GM19438 (cell line): ENCODE data around the gene SUGT1.

ENCODE experiments used
- ATAC-seq: cut with Tn5 transposase; IDR thresholded peaks from one replicate; pipeline ENCODE4 v1.9.1; 2021; ENCODE audit warnings: low read depth; ENCODE audit not compliant: unreplicated experiment

SUGT1 gene

GRCh38 chr13:52736891-52737290 is 84.3 kb downstream of the SUGT1 start:
- no peak for ATAC-seq

DNA sequence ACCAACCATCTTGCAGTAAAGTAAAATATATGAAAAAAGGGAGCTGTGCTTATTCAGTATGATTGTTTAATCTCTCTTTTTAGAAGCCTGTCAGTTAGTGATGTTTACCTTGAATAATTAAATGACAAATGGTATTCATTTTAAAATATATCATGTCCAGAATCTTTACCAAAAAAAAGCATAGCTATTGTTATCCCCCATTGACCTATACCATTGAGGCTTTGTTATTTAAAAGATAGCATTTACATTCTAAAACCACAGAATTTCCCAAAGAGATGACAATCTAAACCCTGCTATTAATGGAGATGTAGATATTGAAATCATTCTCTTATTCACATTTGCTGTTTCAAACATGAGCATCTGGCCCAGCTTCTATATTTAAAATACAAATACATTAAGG is 84.8 kb downstream of the SUGT1 start:
- ATAC-seq = no peak

DNA sequence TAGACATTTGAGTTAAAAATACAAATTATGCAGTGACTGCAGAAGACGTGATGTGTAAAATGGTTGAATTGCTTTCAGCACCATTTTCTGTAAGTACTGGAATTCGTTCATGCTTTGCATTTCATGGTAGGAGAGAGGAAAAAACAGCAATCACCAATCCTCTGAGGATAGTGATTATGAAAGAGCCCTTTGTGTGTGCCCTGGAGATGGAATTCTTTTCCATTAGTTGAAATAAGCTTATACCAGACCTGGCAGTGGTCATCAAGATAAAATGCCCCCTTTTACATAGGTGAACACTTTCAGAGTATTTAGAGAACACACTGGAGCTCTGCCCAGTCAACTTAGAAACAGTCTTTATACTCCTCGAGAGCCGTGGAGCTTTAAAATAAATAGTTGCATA is 85.3 kb downstream of the SUGT1 start:
- ATAC-seq = no peak

GRCh38 chr13:52738719-52739467 is 86.3 kb downstream of the SUGT1 start:
- ATAC-seq = peak; percentile 55

GRCh38 chr13:52739468-52740071 is 86.9 kb downstream of the SUGT1 start, which contains the start of gene CNMD:
Gene CNMD, minus strand, starts transcription at chr13:52739820. Its CDS starts 119 bp downstream, at chr13:52739701.
- no peak for ATAC-seq

DNA sequence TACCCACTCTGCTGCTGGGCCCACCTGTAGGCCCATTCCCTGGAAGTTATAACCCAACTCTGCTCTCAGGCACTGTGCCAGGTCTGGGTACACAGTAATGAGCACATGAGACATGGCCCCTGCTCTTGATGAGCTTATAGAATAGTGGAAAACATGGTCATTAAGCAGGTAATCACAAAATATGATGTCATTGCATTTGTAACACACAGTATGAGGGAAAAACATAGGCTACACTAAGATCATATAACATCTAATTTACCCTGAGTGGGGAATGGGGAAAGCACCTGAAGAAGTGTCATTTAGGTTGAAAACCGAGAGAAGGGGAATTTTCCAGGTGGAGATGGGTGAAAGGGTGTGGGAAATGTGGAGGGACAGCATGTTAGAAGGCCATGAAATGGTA is 90.9 kb downstream of the SUGT1 start:
- ATAC-seq = no peak

DNA sequence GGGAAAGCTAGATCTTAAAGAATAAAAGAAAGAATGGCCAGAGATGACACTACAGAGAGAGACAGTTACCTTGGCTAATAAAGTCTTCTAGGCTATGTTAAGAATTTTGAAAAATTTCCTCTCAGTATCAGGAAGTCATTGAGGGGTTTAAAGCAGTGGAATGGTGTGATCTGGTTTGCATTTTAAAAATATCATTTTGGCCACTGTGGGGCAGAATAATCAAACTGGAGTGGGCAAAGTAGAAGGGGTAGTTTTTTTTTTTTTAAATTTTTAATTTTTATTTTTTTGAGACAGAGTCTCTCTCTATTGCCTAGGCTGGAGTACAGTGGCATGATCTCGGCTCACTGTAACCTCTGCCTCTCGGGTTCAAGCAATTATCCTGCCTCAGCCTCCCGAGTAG is 91.4 kb downstream of the SUGT1 start:
- ATAC-seq = no peak

GRCh38 chr13:52744842-52745375 is 92.3 kb downstream of the SUGT1 start:
- ATAC-seq = no peak

GRCh38 chr13:52746141-52746540 is 93.5 kb downstream of the SUGT1 start:
- no peak for ATAC-seq

DNA sequence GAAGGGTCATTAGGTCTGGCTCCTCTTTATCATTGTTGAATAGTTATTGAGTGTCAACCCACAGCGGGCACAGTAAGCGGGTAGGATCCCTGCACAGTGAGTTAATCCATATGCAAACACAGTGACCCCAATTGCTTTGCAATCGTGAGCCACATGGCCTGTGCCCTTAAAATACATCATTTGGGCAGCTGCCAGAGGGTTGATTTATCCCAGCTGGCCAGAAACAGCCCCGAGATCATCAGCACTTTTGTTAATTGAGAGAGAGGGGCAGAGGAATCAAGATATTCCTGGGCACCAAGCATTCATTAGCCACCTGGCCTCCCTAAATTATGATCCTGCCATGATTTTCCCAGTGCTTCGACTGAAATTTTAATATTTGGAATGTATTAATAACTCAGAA is 96.8 kb downstream of the SUGT1 start:
- ATAC-seq = no peak
